ENCODE data around the gene KCTD16. TPM values are rescaled to one million over a fixed set of nuclear protein-coding genes. Genes with fewer than 3 reads are reported as not detected.

Gene KCTD16
- total and polyA plus RNA-seq, 2 experiments from 2014 or later: 0.45 to 3.4 TPM

- TF ChIP-seq, protein P1, sequence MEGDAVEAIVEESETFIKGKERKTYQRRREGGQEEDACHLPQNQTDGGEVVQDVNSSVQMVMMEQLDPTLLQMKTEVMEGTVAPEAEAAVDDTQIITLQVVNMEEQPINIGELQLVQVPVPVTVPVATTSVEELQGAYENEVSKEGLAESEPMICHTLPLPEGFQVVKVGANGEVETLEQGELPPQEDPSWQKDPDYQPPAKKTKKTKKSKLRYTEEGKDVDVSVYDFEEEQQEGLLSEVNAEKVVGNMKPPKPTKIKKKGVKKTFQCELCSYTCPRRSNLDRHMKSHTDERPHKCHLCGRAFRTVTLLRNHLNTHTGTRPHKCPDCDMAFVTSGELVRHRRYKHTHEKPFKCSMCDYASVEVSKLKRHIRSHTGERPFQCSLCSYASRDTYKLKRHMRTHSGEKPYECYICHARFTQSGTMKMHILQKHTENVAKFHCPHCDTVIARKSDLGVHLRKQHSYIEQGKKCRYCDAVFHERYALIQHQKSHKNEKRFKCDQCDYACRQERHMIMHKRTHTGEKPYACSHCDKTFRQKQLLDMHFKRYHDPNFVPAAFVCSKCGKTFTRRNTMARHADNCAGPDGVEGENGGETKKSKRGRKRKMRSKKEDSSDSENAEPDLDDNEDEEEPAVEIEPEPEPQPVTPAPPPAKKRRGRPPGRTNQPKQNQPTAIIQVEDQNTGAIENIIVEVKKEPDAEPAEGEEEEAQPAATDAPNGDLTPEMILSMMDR (IDR thresholded peaks at IDR 0.05; ENCODE audit: poor library complexity): no peak
- TF ChIP-seq EZH2phosphoT487 (IDR thresholded peaks at IDR 0.05; ENCODE audit: low read depth, severe bottlenecking, unreplicated experiment): no peak
- TF ChIP-seq EZH2 (IDR thresholded peaks at IDR 0.05; ENCODE audit: borderline replicate concordance): no peak
- Histone ChIP-seq H3K4me1 (ENCODE audit: insufficient read depth) (no peaks in the 10 kb centered on the region), H2AFZ (no peak overlapping the region), H3K36me3 (replicated peaks; ENCODE audit: insufficient read depth, low read depth) (no peaks in the 10 kb centered on the region), H3K27ac (no peak overlapping the region), H3K4me2 (no peak overlapping the region), H3K9me2 (replicated peaks; ENCODE audit: insufficient read depth) (no peaks in the 10 kb centered on the region), H3K4me3 (no peak overlapping the region), H3K27me3 (no peaks in the 10 kb centered on the region), H4K20me1 (ENCODE audit: insufficient read depth, poor library complexity, severe bottlenecking) (no peaks in the 10 kb centered on the region), H3K9me3 (ENCODE audit: low read depth) (no peaks in the 10 kb centered on the region), H3K79me2 (no peaks in the 10 kb centered on the region)
- DNase-seq (ENCODE audit: low spot score): no peak
Observed at GRCh38 chr5:144487761-144488160, 317.1 kb downstream of the KCTD16 start.

- H3K27me3 ChIP-seq: no peaks in the 10 kb centered on the region
- TF ChIP-seq, protein P1 (IDR thresholded peaks at IDR 0.05; ENCODE audit: poor library complexity): no peak
- TF ChIP-seq EZH2phosphoT487 (IDR thresholded peaks at IDR 0.05; ENCODE audit: low read depth, severe bottlenecking, unreplicated experiment) (no peak), EZH2 (IDR thresholded peaks at IDR 0.05; ENCODE audit: borderline replicate concordance) (no peak)
- no peaks in the 10 kb centered on the region for H3K79me2 ChIP-seq
- no peak overlapping the region for H3K27ac ChIP-seq
- H3K4me2 ChIP-seq: no peak overlapping the region
- no peaks in the 10 kb centered on the region for H3K4me1 ChIP-seq (ENCODE audit: insufficient read depth)
- no peaks in the 10 kb centered on the region for H3K9me2 ChIP-seq (replicated peaks; ENCODE audit: insufficient read depth)
- H3K9me3 ChIP-seq (ENCODE audit: low read depth): no peaks in the 10 kb centered on the region
- DNase-seq (ENCODE audit: low spot score): no peak
- 79% methylated on average over 2 of the region's 2 CpGs for WGBS (ENCODE audit: low lambda C conversion rate, missing lambda C conversion rate)
- no peak overlapping the region for H3K4me3 ChIP-seq
- no peak overlapping the region for H2AFZ ChIP-seq
- no peaks in the 10 kb centered on the region for H3K36me3 ChIP-seq (replicated peaks; ENCODE audit: insufficient read depth, low read depth)
- H4K20me1 ChIP-seq (ENCODE audit: insufficient read depth, poor library complexity, severe bottlenecking): no peaks in the 10 kb centered on the region
Observed at GRCh38 chr5:144503123-144503522, 332.4 kb downstream of the KCTD16 start.

GRCh38 chr5:144504929-144505577 is 334.4 kb downstream of the KCTD16 start:
- H3K9me2 ChIP-seq (replicated peaks; ENCODE audit: insufficient read depth): no peaks in the 10 kb centered on the region
- no peaks in the 10 kb centered on the region for H3K4me1 ChIP-seq (ENCODE audit: insufficient read depth)
- no peak overlapping the region for H2AFZ ChIP-seq
- DNase-seq (ENCODE audit: low spot score): no peak
- H3K4me3 ChIP-seq: no peak overlapping the region
- H3K27ac ChIP-seq: no peak overlapping the region
- 44% methylated on average over 5 of the region's 5 CpGs for whole genome bisulfite sequencing (ENCODE audit: low lambda C conversion rate, missing lambda C conversion rate)
- H3K36me3 ChIP-seq (replicated peaks; ENCODE audit: insufficient read depth, low read depth): no peaks in the 10 kb centered on the region
- H4K20me1 ChIP-seq (ENCODE audit: insufficient read depth, poor library complexity, severe bottlenecking): no peaks in the 10 kb centered on the region
- H3K27me3 ChIP-seq: no peaks in the 10 kb centered on the region
- no peak overlapping the region for H3K4me2 ChIP-seq
- TF ChIP-seq EZH2phosphoT487 (IDR thresholded peaks at IDR 0.05; ENCODE audit: low read depth, severe bottlenecking, unreplicated experiment): no peak
- no peak for TF ChIP-seq EZH2 (IDR thresholded peaks at IDR 0.05; ENCODE audit: borderline replicate concordance)
- TF ChIP-seq, protein P1 (IDR thresholded peaks at IDR 0.05; ENCODE audit: poor library complexity): no peak
- H3K9me3 ChIP-seq (ENCODE audit: low read depth): no peaks in the 10 kb centered on the region
- no peaks in the 10 kb centered on the region for H3K79me2 ChIP-seq
